Activated naive CD8-positive, alpha-beta T cell treated with anti-CD3 and anti-CD28 coated beads, Interleukin-2, amount 50 U/mL, for 24 hours (primary cell): ENCODE results near the gene PPP1R1B.

ENCODE experiments used
- ATAC-seq: fragments of 150-1000 bp; cut with Tn5 transposase; one replicate; pipeline ENCODE4 v1.10.0; 2021
- DNase-seq: peaks from one replicate; pipeline ENCODE4 v3.0.0; 2021
- H3K27ac Mint-ChIP-seq: one replicate; pipeline ENCODE4 v1.8.0; 2021; ENCODE audit warnings: mild to moderate bottlenecking, mixed read lengths
- H3K27me3 Mint-ChIP-seq: one replicate; pipeline ENCODE4 v1.8.0; 2021; ENCODE audit warnings: mixed read lengths
- H3K36me3 Mint-ChIP-seq: one replicate; pipeline ENCODE4 v1.8.0; 2021; ENCODE audit warnings: low read depth, mixed read lengths
- H3K4me1 Mint-ChIP-seq: one replicate; pipeline ENCODE4 v1.8.0; 2021; ENCODE audit warnings: mixed read lengths
- H3K4me3 Mint-ChIP-seq: one replicate; pipeline ENCODE4 v1.8.0; 2021; ENCODE audit warnings: mild to moderate bottlenecking, moderate library complexity, mixed read lengths
- H3K9me3 Mint-ChIP-seq: one replicate; pipeline ENCODE4 v1.8.0; 2021; ENCODE audit warnings: mixed read lengths

PPP1R1B gene

DNA sequence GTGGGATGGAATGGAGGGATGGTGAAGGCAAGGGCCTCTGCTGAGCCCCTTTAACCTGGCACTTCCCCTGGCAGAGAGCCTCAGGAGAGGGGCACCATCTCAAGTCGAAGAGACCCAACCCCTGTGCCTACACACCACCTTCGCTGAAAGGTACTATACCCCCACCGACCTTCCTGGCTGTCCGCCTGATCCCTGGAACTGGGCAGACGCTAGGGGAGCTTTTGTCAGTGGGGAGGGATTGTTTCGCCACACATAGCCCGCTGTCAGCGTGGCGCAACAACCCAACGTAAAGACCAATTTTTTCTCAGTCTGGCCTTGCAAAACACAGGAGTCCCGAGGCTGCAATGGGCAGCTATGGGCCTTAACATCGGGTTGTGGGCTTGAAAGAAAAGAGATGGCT is 3.1 kb downstream of the PPP1R1B start:
- no peaks in the 10 kb centered on the region for H3K36me3 Mint-ChIP-seq
- no peak for DNase-seq
- no peaks in the 10 kb centered on the region for H3K9me3 Mint-ChIP-seq
- H3K4me3 Mint-ChIP-seq, result no peak overlapping the region
- H3K4me1 Mint-ChIP-seq, result peaks cover 5% of the 10 kb centered on the region
- ATAC-seq, result no peak
- H3K27me3 Mint-ChIP-seq, result peaks cover 38% of the 10 kb centered on the region
- no peak overlapping the region for H3K27ac Mint-ChIP-seq

DNA sequence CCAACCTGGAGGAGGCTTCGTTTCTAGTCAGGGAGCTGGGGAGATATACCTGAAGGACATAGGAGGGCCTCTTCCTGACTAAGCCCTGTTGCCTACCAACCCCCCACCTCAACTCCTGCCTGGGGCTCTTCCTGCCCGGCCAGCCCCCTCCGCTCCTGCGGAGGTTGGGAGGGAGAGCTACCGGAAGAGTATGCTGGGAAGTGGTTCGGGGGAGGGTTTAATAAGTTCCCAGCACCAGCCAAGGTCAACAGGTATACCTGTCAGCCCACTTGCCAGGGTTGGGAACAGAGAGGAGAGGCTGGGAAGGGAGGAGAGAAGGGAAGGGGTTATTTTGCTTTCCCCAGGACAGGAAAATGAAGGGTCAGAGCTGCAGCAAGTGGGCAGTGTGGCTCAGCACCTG is 4.7 kb downstream of the PPP1R1B start:
- Mint-ChIP-seq H3K9me3 (no peaks in the 10 kb centered on the region), H3K4me3 (no peak overlapping the region), H3K27ac (no peak overlapping the region), H3K36me3 (no peaks in the 10 kb centered on the region), H3K27me3 (peaks cover 23% of the 10 kb centered on the region), H3K4me1 (peaks cover 8% of the 10 kb centered on the region)
- DNase-seq (no peak), ATAC-seq (no peak)

DNA sequence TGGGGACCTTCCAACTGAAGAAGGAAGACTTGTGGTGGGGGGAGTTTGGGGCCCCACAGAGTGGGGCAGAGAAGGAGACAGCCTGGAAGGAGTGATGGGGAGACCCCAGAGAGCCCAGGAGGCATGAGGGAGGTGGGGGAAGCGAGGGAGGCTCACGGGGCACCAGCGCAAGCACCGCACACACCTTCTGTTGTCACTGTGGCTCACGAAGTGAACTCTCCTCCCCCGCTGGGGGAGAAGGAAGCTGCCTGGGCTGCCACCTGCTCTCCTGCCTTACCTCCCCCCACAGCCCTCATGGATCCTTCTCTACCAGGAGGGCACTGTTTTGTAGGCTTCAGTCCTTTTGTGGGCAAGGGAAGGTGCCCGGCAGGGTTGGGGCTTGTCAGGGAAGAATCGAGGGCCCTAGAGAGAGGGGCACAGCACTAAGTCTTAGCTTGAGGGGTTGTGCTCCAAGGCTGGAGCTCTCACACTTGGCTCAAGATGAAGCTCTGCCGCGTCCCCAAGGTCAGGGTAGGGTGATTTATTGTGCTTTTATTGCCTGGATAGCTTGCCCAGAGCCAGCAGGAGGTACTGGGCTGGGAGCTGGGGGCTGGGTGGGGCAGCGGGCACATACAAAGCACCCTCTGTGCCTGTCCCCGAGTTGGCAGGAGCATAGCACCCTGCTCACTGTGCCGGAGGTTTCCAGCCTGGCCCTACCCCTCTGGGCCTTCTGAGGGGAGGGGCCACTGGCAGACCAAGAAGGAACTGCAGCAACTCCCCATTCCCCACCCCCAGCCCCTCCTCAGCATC is 5.6 kb downstream of the PPP1R1B start:
- ATAC-seq (no peak), DNase-seq (no peak)
- Mint-ChIP-seq H3K4me3 (no peak overlapping the region), H3K36me3 (no peaks in the 10 kb centered on the region), H3K4me1 (peaks cover 7% of the 10 kb centered on the region), H3K27me3 (peaks cover 19% of the 10 kb centered on the region), H3K27ac (no peak overlapping the region), H3K9me3 (no peaks in the 10 kb centered on the region)

DNA sequence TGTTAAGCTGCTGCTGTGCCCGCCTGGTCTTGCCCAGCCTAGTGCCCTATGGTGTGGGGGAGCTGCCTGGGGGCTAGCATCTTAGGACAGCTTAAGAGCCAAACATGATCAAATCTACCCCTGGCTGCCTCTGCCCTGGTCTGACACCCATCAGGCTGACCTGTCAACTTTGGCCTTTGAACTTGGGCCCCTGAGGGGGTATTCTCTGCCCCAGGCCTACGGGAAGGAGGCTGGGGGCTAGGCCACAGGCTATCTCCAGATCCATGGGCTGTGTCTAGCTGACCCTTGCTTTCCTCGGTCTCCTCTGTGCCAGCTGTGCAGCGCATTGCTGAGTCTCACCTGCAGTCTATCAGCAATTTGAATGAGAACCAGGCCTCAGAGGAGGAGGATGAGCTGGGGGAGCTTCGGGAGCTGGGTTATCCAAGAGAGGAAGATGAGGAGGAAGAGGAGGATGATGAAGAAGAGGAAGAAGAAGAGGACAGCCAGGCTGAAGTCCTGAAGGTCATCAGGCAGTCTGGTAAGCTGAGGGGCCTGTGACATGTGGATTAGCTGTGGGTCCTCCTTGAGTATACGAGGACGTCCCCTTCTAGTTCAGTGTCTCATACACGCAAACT is 6.9 kb downstream of the PPP1R1B start:
- H3K27me3 Mint-ChIP-seq, result peaks cover 9% of the 10 kb centered on the region
- H3K9me3 Mint-ChIP-seq, result no peaks in the 10 kb centered on the region
- H3K4me1 Mint-ChIP-seq, result peaks cover 19% of the 10 kb centered on the region
- H3K27ac Mint-ChIP-seq, result no peak overlapping the region
- ATAC-seq (no peak), DNase-seq (no peak)
- H3K36me3 Mint-ChIP-seq, result peaks cover 2% of the 10 kb centered on the region
- no peak overlapping the region for H3K4me3 Mint-ChIP-seq

DNA sequence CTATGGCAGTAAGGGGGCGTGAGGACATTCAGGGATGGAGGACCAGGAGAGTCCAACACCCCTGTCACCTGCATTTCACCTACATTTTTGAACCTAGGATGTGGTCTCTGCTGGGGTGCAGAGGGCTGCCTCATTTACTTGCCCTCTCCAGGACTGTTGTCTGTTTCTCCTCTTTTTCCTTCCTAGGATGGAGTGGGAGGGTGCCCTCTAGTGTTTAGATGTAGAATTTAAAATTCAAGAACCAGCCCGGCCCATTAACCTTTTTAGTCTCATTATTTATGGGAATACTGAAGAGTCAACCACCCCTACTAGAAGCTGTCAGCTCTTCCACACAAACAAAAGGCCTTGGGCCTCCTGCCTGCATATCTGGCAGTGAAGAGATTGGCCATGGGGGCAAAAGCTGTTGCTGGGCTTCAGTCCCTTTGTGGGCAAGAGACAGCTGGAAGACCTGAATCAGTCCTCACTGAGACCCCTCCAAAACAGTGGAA is 7.7 kb downstream of the PPP1R1B start:
- H3K36me3 Mint-ChIP-seq, result peaks cover 2% of the 10 kb centered on the region
- DNase-seq, result no peak
- peaks cover 7% of the 10 kb centered on the region for H3K27me3 Mint-ChIP-seq
- no peaks in the 10 kb centered on the region for H3K9me3 Mint-ChIP-seq
- ATAC-seq, result no peak
- no peak overlapping the region for H3K4me3 Mint-ChIP-seq
- peaks cover 25% of the 10 kb centered on the region for H3K4me1 Mint-ChIP-seq
- no peak overlapping the region for H3K27ac Mint-ChIP-seq

DNA sequence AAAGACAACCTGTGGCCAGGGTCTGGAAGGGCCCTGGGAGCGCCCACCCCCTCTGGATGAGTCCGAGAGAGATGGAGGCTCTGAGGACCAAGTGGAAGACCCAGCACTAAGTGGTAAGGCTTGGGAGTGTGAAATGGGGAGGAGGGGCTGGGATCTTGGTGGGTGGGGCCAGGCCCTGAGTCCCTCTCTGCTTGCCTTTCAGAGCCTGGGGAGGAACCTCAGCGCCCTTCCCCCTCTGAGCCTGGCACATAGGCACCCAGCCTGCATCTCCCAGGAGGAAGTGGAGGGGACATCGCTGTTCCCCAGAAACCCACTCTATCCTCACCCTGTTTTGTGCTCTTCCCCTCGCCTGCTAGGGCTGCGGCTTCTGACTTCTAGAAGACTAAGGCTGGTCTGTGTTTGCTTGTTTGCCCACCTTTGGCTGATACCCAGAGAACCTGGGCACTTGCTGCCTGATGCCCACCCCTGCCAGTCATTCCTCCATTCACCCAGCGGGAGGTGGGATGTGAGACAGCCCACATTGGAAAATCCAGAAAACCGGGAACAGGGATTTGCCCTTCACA is 8.9 kb downstream of the PPP1R1B start:
- peak overlapping the region; percentile 91 for H3K4me3 Mint-ChIP-seq
- H3K27me3 Mint-ChIP-seq, result peaks cover 7% of the 10 kb centered on the region
- H3K9me3 Mint-ChIP-seq, result no peaks in the 10 kb centered on the region
- peak overlapping the region; percentile 85 for H3K27ac Mint-ChIP-seq
- DNase-seq, result no peak
- peaks cover 37% of the 10 kb centered on the region for H3K4me1 Mint-ChIP-seq
- no peak for ATAC-seq
- H3K36me3 Mint-ChIP-seq, result peaks cover 2% of the 10 kb centered on the region

DNA sequence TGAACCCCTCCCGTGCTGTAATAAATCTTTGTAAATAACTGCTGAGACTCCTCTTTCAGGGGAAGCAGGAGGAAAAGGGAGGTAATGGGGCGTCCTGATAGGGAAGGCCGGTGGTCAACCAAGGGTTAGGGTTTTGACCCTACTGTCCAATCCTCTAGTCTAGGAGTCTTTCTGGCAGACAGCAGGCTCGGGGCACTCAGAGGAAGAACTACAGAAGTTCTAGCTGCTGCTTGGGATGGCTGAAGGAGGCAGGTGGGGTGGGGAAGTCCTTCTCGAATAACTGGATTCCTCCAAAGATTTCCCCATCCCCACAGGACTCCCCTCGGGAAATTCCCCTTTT is 9.8 kb downstream of the PPP1R1B start:
- H3K4me3 Mint-ChIP-seq, result peak overlapping the region; percentile 91
- peaks cover 44% of the 10 kb centered on the region for H3K4me1 Mint-ChIP-seq
- peaks cover 2% of the 10 kb centered on the region for H3K36me3 Mint-ChIP-seq
- no peak for DNase-seq
- H3K27ac Mint-ChIP-seq, result peak overlapping the region; percentile 85
- peaks cover 5% of the 10 kb centered on the region for H3K27me3 Mint-ChIP-seq
- peak; percentile 6 for ATAC-seq
- no peaks in the 10 kb centered on the region for H3K9me3 Mint-ChIP-seq

DNA sequence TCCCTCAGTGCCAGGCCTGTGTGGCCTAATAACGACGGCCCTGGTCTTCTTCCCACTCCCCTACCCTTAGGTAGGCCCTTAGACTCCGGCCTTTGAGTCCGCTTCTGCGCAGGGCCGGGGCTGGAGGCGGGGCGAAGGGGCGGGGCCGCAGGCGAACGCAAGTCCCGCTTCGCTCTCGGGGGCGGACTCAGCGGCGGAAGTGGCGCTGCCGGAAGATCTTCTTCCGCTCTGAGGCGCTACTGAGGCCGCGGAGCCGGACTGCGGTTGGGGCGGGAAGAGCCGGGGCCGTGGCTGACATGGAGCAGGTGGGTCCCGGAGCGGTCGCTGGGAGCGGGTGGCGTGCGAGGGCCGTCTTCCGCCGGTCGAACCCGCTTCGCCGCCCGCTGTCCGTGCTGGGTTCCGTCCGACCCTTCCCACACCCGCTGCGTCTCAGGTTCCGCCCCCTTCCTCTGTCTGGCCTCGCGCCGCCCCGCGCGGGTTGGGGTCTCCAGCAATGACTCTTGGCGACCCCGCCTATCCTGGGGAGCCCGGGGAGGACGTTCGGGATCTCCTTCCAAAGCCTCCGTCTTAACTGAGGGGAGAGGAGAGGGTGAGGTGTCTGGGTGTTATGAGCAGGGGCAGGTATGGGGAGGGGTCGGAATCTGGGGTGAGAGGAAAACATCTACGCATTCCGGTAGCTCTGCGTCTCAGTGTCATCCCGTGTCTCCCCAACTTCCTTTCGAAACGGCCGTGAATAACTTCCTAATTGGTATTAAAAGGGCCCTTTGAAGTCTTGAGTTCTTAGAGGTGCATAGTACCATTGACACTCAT is 10.4 kb downstream of the PPP1R1B start, which contains the start of gene STARD3:
Gene STARD3, plus strand, starts transcription at position 218 of the 810 bp plus-strand sequence. CDS start 16,388 bp downstream, outside the sequence.
- Mint-ChIP-seq H3K4me3 (peak within 1 kb of the TSS; percentile 91), H3K27me3 (no peaks in the 10 kb centered on the region), H3K36me3 (peaks cover 2% of the 10 kb centered on the region), H3K4me1 (peaks cover 49% of the 10 kb centered on the region), H3K27ac (peak within 1 kb of the TSS; percentile 85), H3K9me3 (no peaks in the 10 kb centered on the region)
- peak; percentile 96 for DNase-seq
- peak; percentile 91 for ATAC-seq

DNA sequence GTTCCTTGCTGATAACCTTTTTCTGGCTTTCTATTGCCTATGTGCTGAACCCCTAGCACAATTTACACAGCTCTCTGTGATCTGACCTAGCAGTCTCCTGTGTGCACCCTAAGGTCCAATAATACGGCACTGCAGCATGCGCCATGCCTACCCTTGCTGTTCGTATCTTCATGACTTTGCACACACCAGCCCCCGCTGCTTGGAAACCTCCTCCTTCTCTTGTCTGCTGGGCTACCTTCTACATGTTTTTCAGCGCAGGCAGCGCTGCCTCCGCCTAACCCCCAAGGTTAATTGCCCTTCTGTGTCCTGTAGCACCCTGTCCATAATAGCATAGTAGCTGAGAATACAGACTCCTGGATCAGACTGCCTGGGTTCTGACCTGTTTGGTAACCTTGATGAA is 11.6 kb downstream of the PPP1R1B start:
- Mint-ChIP-seq H3K4me1 (peaks cover 58% of the 10 kb centered on the region), H3K27ac (peak overlapping the region; percentile 85), H3K4me3 (peak overlapping the region; percentile 91), H3K9me3 (no peaks in the 10 kb centered on the region), H3K27me3 (no peaks in the 10 kb centered on the region), H3K36me3 (peaks cover 2% of the 10 kb centered on the region)
- ATAC-seq (no peak), DNase-seq (no peak)

DNA sequence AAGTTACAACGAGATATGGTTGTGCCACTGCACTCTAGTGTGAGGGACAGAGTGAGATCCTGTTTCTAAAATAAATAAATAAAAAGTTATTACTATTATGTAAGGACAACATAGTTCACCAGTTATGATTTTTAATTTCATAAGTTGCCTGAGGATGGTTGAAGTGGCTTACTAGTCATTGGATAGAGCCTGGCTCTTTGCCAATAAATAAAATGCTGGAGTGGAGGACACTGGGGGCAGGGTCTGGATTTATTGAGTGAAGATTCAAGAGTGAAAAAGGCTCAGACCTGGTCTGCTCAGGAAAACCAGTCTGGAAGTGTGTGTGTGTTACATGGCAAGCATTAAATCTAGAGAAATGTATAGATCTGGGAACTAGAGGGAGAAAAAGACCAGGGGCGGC is 12.3 kb downstream of the PPP1R1B start:
- no peak for DNase-seq
- Mint-ChIP-seq H3K9me3 (no peaks in the 10 kb centered on the region), H3K4me3 (no peak overlapping the region), H3K27ac (no peak overlapping the region), H3K4me1 (peaks cover 58% of the 10 kb centered on the region), H3K27me3 (no peaks in the 10 kb centered on the region), H3K36me3 (peaks cover 2% of the 10 kb centered on the region)
- no peak for ATAC-seq

DNA sequence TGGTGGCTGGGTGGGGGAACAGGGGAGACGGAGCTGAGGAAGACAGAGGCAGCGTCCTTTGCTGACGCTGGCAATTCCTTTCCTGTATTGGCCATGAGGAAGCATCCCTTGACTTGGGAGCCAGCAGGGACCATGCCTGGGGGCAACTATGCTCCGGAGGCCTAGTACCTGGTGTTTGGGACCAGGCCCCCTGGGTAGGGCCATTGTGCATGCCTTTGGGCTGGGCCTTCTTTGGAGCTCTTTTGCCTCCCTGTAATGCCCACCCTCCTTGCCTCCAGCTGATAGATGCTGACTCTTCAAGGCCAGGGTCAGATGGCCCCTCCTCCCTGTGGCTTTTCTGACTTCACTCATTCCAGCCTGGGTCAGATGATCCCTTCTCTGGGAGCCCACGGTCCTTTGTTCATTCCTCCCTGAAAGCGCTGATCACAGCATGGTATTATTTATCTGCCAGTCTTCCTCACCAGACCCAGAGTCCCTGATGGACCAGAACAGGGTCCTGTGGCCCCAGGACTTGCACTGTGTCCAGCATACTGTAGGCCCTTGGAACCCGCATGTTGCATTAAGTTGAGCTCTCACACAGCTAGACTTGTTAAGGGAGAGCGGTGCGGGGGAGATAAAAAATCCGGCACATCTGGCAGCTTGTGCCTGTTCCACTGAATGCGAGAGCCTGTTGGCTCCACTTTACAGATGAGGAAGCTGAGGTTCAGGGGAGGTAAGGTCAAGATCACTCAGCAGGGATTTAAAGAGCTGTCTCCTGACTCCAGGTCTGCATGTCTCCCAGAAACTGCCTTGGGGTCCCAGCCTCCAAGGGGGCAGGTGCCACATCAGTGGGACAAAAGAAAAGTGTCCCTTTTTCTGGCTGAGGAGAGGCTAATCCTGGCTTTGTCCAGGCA is 13.1 kb downstream of the PPP1R1B start:
- no peaks in the 10 kb centered on the region for H3K27me3 Mint-ChIP-seq
- peaks cover 61% of the 10 kb centered on the region for H3K4me1 Mint-ChIP-seq
- peaks cover 2% of the 10 kb centered on the region for H3K36me3 Mint-ChIP-seq

DNA sequence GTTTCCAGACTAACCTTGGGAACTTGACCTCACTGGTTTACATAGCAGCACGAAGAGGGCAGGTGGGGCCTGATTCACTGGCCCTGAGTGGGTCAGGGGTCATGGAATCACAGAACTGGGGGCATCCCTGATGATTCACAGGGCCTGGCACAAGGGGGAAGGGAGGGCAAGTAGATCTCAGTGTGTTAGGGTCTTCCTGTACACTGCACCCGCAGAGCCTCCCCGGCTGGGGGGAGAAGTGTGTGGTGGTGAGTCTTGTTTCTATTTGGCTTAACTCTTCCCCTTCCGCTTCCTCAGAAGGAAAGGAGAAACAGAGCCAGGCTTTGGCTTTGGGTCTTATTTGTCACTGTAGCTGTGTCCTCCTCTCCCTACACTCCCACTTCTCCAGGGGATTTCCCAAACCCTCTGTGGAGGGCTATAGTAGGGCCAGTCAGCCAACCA is 13.9 kb downstream of the PPP1R1B start:
- Mint-ChIP-seq H3K27me3 (no peaks in the 10 kb centered on the region), H3K9me3 (no peaks in the 10 kb centered on the region), H3K36me3 (peaks cover 2% of the 10 kb centered on the region), H3K4me1 (peaks cover 66% of the 10 kb centered on the region), H3K4me3 (no peak overlapping the region), H3K27ac (peak overlapping the region; percentile 12)
- DNase-seq, result no peak
- ATAC-seq, result no peak

More for the DNA sequence above, 13.1 kb downstream of the PPP1R1B start:
- Mint-ChIP-seq H3K9me3 (no peaks in the 10 kb centered on the region), H3K4me3 (peak overlapping the region; percentile 51), H3K27ac (peak overlapping the region; percentile 29)
- DNase-seq, result no peak
- no peak for ATAC-seq

DNA sequence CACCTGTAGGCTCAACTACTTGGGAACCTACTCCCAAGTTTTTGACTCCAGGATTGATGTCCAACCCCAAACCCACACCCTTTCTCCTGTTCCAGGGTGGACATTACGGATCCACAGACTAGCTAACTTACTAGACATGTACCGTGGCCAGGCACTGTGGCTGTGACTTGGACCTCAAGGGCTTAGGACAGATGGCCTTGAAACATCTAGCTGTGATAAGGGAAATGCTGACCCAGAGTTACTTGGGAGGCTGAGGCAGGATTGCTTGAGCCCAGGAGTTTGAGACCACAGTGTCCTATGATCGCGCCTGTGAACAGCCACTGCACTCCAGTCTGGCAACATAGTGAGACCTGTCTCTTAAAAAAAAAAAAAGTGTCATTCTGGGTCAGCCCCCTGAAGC is 14.3 kb downstream of the PPP1R1B start:
- Mint-ChIP-seq H3K27me3 (no peaks in the 10 kb centered on the region), H3K27ac (peak overlapping the region; percentile 12), H3K4me1 (peaks cover 64% of the 10 kb centered on the region), H3K4me3 (no peak overlapping the region), H3K9me3 (no peaks in the 10 kb centered on the region), H3K36me3 (peaks cover 2% of the 10 kb centered on the region)
- DNase-seq, result no peak
- no peak for ATAC-seq
